ENCODE data around the gene PRKCE. TPM values are rescaled to one million over a fixed set of nuclear protein-coding genes. Genes with fewer than 3 reads are reported as not detected.
A peak's percentile ranks its signal among the peaks of the same experiment; 100 is the strongest.

PRKCE gene
- polyA plus RNA-seq, 3 donors = 1.3 to 7.7 (median 2.3) TPM

- H3K4me1 Mint-ChIP-seq = no peaks in the 10 kb centered on the region
- intact Hi-C loops (cut with micrococcal nuclease) = no loop called here
- Histone ChIP-seq H3K4me2 (replicated peaks; ENCODE audit: extremely low read depth, low read length, poor library complexity, severe bottlenecking) (no peak overlapping the region), H3K27me3 (ENCODE audit: control insufficient read depth in 2 of 2, insufficient read depth in 2 of 2, low read length in 2 of 2) (no peaks in the 10 kb centered on the region), H3K4me1 (ENCODE audit: control insufficient read depth in 1 of 2, insufficient read depth in 2 of 2, low read length in 2 of 2) (no peaks in the 10 kb centered on the region), H3K9ac (ENCODE audit: insufficient read depth, low read length, poor library complexity, severe bottlenecking) (no peak overlapping the region), H3K79me2 (ENCODE audit: insufficient read depth, low read length) (no peaks in the 10 kb centered on the region), H2AFZ (ENCODE audit: insufficient read depth, low read depth, low read length, poor library complexity, severe bottlenecking) (no peak overlapping the region), H3K27ac (ENCODE audit: low read depth in 1 of 2, low read length in 2 of 2) (no peak overlapping the region), H4K20me1 (ENCODE audit: insufficient read depth, low read length) (no peaks in the 10 kb centered on the region), H3K36me3 (replicated peaks in 1 of 2; ENCODE audit: control insufficient read depth in 1 of 2, insufficient read depth in 2 of 2, low read length in 2 of 2) (peaks cover 0 to 33% of the 10 kb centered on the region in 2 donors), H3K4me3 (replicated peaks in 1 of 3; ENCODE audit: low read depth in 2 of 3, low read length in 3 of 3) (no peak overlapping the region), H3K9me3 (replicated peaks in 1 of 2; ENCODE audit: control insufficient read depth in 1 of 2, insufficient read depth in 1 of 2, low read length in 2 of 2) (no peaks in the 10 kb centered on the region)
- H3K4me3 Mint-ChIP-seq = no peak overlapping the region
- DNase-seq = no peak
- H3K27ac Mint-ChIP-seq = no peak overlapping the region
- TF ChIP-seq CTCF (IDR thresholded peaks at IDR 0.05) = no peak
- peaks cover 22 to 24% of the 10 kb centered on the region in 2 donors for H3K36me3 Mint-ChIP-seq
- H3K27me3 Mint-ChIP-seq (ENCODE audit: low read depth in 3 of 3) = peaks cover 0 to 2% (median 0%) of the 10 kb centered on the region in 3 donors
- no peaks in the 10 kb centered on the region for H3K9me3 Mint-ChIP-seq
- 100% methylated on average over 9 of the region's 14 CpGs for WGBS (ENCODE audit: insufficient coverage)
These were observed 324.5 kb downstream of the PRKCE start for GRCh38 chr2:45975752-45976517.

- intact Hi-C loops (cut with micrococcal nuclease) = no loop called here
- Mint-ChIP-seq H3K36me3 (peaks cover 30 to 40% of the 10 kb centered on the region in 2 donors), H3K4me3 (no peak overlapping the region), H3K27ac (peak overlapping the region in 2 of 7 donors; percentile 2 to 21), H3K4me1 (no peaks in the 10 kb centered on the region), H3K9me3 (no peaks in the 10 kb centered on the region), H3K27me3 (ENCODE audit: low read depth in 3 of 3) (peaks cover 0 to 4% (median 0%) of the 10 kb centered on the region in 3 donors)
- 100% methylated on average over 2 of the region's 4 CpGs for WGBS (ENCODE audit: insufficient coverage)
- Histone ChIP-seq H3K36me3 (replicated peaks in 1 of 2; ENCODE audit: control insufficient read depth in 1 of 2, insufficient read depth in 2 of 2, low read length in 2 of 2) (peaks cover 4 to 50% of the 10 kb centered on the region in 2 donors), H3K4me2 (replicated peaks; ENCODE audit: extremely low read depth, low read length, poor library complexity, severe bottlenecking) (no peak overlapping the region), H3K4me3 (replicated peaks in 1 of 3; ENCODE audit: low read depth in 2 of 3, low read length in 3 of 3) (no peak overlapping the region), H3K79me2 (ENCODE audit: insufficient read depth, low read length) (no peaks in the 10 kb centered on the region), H3K9ac (ENCODE audit: insufficient read depth, low read length, poor library complexity, severe bottlenecking) (no peak overlapping the region), H3K27ac (ENCODE audit: low read depth in 1 of 2, low read length in 2 of 2) (no peak overlapping the region), H4K20me1 (ENCODE audit: insufficient read depth, low read length) (no peaks in the 10 kb centered on the region), H3K27me3 (ENCODE audit: control insufficient read depth in 2 of 2, insufficient read depth in 2 of 2, low read length in 2 of 2) (no peaks in the 10 kb centered on the region), H3K9me3 (replicated peaks in 1 of 2; ENCODE audit: control insufficient read depth in 1 of 2, insufficient read depth in 1 of 2, low read length in 2 of 2) (no peaks in the 10 kb centered on the region), H2AFZ (ENCODE audit: insufficient read depth, low read depth, low read length, poor library complexity, severe bottlenecking) (no peak overlapping the region), H3K4me1 (ENCODE audit: control insufficient read depth in 1 of 2, insufficient read depth in 2 of 2, low read length in 2 of 2) (no peaks in the 10 kb centered on the region)
- no peak for TF ChIP-seq CTCF (IDR thresholded peaks at IDR 0.05)
- DNase-seq = no peak
These were observed 326.9 kb downstream of the PRKCE start for GRCh38 chr2:45978302-45978859.
